ENCODE measurements around the gene SLU7.

Gene SLU7

DNA sequence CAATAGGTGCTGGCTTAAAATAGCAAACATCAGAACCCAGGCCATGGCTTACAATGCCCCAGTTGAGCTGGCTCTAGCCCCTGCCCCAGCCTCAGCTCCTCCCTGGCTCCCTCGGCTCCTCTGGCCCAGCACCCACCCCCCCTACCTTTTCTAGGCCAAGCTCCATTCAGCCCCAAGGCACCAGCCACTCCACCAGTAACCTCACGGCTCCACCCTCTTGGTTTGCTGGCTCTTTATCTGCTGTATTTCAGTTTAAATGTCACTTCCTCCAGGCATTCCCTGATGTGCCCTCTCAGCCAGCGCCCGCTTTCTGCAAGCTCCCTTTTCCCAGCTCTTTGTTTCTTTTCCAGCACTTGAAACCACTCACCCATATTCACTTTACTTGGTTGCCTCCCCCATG lies 59.1 kb downstream of the SLU7 start:
- Mint-ChIP-seq H3K27ac (no peak overlapping the region), H3K4me1 (ENCODE audit: low read depth) (no peaks in the 10 kb centered on the region), H3K36me3 (ENCODE audit: low read depth) (no peaks in the 10 kb centered on the region), H3K9me3 (no peaks in the 10 kb centered on the region), H3K27me3 (ENCODE audit: low read depth) (peaks cover 5% of the 10 kb centered on the region), H3K4me3 (no peak overlapping the region)
- no peak for DNase-seq (ENCODE audit: low spot score)

DNA sequence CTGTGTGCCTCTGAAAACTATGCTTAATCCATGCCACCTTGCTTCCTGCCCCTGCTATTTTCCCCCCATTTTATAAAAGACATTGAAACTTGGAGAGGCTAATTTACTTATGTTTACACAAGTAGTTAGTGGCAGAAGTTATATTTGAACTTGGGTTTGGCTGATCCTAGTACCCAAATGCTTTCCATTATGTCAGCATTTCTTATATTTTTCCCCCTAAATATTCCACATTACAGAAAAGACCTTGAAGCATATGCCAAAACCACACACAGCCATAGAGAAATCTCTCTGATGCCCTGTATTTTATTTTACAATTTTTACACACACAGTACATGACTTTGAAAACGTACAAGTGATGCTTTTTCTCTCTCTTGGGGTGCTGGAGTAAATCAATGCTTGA lies 59.6 kb downstream of the SLU7 start:
- Mint-ChIP-seq H3K4me3 (no peak overlapping the region), H3K4me1 (ENCODE audit: low read depth) (no peaks in the 10 kb centered on the region), H3K27me3 (ENCODE audit: low read depth) (peaks cover 5% of the 10 kb centered on the region), H3K9me3 (no peaks in the 10 kb centered on the region), H3K27ac (no peak overlapping the region), H3K36me3 (ENCODE audit: low read depth) (no peaks in the 10 kb centered on the region)
- no peak for DNase-seq (ENCODE audit: low spot score)

DNA sequence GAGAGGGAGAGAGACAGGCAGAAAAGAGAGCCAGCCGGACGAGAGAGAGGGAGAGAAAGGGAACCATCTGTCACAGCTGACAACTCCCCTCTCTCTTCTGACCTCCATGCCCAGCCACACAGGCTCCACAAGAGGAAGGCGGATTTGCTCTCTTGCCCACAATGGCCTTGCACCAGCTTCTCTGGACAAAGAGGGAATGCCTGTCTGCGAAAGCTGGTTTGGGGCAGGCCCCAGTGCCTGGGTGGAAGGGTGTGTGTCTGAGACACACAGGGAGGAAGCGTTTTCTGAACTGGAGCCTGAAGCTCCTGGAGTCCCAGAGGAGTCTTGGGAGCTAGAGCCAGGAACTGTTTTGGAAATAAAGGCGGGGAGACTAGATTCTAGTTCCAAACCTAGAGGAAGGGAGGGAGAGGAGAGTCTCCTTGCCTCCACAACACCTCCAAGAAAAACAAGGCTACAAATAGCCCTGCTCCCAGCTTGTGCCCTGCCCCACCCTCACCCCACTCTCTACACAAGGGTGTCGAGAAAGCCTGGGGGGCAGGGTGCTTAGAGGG lies 60.9 kb downstream of the SLU7 start:
- no peaks in the 10 kb centered on the region for H3K4me1 Mint-ChIP-seq (ENCODE audit: low read depth)
- no peak overlapping the region for H3K4me3 Mint-ChIP-seq
- no peak for DNase-seq (ENCODE audit: low spot score)
- no peak overlapping the region for H3K27ac Mint-ChIP-seq
- H3K27me3 Mint-ChIP-seq (ENCODE audit: low read depth), result peaks cover 5% of the 10 kb centered on the region
- H3K36me3 Mint-ChIP-seq (ENCODE audit: low read depth), result no peaks in the 10 kb centered on the region
- no peaks in the 10 kb centered on the region for H3K9me3 Mint-ChIP-seq

DNA sequence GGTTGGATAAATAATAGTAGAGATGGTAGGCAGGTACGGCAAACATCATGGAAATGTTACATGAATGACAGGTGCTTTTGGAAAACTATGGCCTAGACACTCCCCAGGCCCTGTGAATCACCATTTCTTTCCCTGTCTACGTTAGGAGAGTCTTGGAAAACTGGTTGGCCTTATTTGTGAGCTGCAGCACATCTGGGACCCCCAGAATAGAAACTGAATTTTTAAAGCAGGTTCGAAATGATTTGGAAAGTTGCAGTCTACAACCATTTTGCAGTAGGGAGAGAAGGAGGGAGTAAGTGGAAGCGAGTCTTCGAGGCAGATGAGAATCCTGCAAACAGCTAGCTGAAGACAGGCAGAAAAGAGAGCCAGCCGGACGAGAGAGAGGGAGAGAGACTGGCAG lies 61.5 kb downstream of the SLU7 start:
- H3K4me1 Mint-ChIP-seq (ENCODE audit: low read depth), result no peaks in the 10 kb centered on the region

DNA sequence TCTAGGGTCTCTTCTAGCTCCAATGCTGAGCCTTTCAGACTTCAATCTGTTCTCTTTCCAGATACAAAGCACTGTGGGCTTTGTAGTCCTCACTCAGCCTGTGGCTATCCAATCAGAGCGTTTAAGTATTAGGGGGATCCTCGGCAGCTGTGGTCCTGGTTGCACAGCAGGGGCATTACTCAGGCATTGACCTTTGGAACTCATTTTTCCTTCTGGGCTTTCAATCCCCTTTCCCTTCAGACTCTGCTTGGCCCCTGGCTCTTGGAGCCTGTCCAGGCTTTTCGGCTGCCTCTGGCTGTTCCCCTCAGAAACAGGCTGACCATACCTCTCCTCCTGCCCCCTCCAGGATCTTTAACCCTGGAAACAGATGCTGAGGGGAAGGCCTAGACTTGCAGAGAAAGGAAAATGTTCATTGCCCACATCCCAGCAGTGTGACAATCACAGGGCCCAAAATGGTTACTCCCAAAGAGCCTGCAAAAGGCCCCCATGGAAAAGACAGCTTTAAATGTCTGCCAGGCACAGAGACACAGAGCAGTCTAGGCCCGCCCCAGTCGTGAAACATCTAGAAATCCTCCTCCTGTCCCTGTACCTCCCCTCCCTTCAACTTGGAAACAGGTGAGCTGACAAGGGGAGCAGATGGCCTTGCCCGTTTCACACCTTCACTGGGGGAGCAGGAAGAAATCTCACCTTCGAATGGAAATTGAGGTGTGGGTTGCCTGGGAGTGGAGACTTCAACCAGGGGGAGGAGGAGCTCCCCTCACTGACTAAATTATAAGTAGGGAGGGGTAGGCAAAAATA lies 62.1 kb downstream of the SLU7 start:
- Mint-ChIP-seq H3K27ac (no peak overlapping the region), H3K9me3 (no peaks in the 10 kb centered on the region), H3K4me1 (ENCODE audit: low read depth) (no peaks in the 10 kb centered on the region), H3K4me3 (no peak overlapping the region), H3K27me3 (ENCODE audit: low read depth) (peaks cover 5% of the 10 kb centered on the region), H3K36me3 (ENCODE audit: low read depth) (no peaks in the 10 kb centered on the region)
- no peak for DNase-seq (ENCODE audit: low spot score)

More for the DNA sequence above, 61.5 kb downstream of the SLU7 start:
- peaks cover 5% of the 10 kb centered on the region for H3K27me3 Mint-ChIP-seq (ENCODE audit: low read depth)
- no peak overlapping the region for H3K27ac Mint-ChIP-seq
- H3K36me3 Mint-ChIP-seq (ENCODE audit: low read depth), result no peaks in the 10 kb centered on the region
- H3K4me3 Mint-ChIP-seq, result no peak overlapping the region
- DNase-seq (ENCODE audit: low spot score), result no peak
- H3K9me3 Mint-ChIP-seq, result no peaks in the 10 kb centered on the region

DNA sequence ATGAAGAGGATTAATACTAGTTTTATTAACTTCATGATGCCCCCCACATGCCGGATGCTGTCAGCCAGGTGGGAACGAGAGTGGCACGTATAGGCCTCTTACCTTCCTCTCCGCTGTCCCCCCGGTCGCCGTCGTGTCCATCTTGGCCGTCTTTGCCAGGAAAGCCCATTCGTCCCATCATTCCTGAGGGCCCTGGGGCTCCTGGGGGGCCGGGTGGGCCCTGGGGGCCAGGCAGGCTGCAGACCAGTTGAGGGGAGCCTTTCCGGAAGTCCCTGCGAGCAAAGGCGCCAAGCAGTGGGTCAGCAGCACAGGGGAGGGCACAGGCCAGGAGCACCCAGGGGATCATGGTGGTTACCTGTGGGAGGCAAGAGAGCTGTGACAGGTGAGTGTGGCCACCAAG lies 64.2 kb downstream of the SLU7 start:
- Mint-ChIP-seq H3K4me3 (no peak overlapping the region), H3K9me3 (no peaks in the 10 kb centered on the region), H3K27ac (no peak overlapping the region), H3K4me1 (ENCODE audit: low read depth) (no peaks in the 10 kb centered on the region), H3K36me3 (ENCODE audit: low read depth) (no peaks in the 10 kb centered on the region), H3K27me3 (ENCODE audit: low read depth) (no peaks in the 10 kb centered on the region)
- no peak for DNase-seq (ENCODE audit: low spot score)

DNA sequence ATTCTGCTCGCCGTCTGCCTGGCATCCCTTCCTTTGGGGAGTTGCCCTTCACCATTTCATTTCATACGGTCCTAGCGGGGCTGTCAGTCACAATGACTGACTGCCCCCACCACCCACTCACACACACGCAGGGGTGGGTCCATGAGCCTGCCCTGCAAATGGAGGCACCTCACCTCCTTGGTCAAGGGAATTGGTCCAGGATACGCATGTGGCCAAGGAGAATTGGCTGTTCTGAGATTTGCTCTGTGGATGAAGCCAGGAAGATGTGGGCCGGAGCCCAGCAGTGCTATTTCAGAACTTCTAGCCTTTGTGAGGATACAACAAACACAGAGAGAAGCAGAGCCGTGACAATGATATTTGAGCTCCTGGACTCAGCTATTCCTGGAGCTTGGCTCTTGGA lies 65.5 kb downstream of the SLU7 start:
- Mint-ChIP-seq H3K36me3 (ENCODE audit: low read depth) (no peaks in the 10 kb centered on the region), H3K27me3 (ENCODE audit: low read depth) (no peaks in the 10 kb centered on the region), H3K4me3 (no peak overlapping the region), H3K27ac (no peak overlapping the region), H3K9me3 (no peaks in the 10 kb centered on the region), H3K4me1 (ENCODE audit: low read depth) (no peaks in the 10 kb centered on the region)
- DNase-seq (ENCODE audit: low spot score), result no peak

DNA sequence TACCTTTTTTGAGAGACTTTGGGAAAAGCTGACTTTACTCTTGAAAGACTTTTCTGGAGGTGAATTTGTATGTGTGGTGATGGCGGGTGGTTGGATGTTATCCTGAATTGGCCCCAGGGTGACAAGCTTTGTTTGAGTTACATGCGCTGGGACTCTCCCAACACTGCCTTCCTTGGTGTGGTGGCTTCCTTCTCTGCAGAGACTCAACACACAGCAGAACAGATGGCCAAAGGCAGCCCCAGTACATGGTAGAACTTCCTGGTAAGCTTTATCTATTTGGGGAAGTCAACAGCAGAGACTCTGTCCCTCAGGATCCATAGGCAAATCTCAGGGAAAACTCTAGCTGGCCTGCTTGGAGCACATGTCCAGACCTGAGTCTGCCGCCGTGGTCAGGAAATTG lies 66.6 kb downstream of the SLU7 start:
- H3K36me3 Mint-ChIP-seq (ENCODE audit: low read depth), result no peaks in the 10 kb centered on the region
- no peak for DNase-seq (ENCODE audit: low spot score)
- H3K27me3 Mint-ChIP-seq (ENCODE audit: low read depth), result no peaks in the 10 kb centered on the region
- no peak overlapping the region for H3K4me3 Mint-ChIP-seq
- no peak overlapping the region for H3K27ac Mint-ChIP-seq
- H3K4me1 Mint-ChIP-seq (ENCODE audit: low read depth), result no peaks in the 10 kb centered on the region
- no peaks in the 10 kb centered on the region for H3K9me3 Mint-ChIP-seq
